ENCODE measurements around the gene APOA4.

DNA sequence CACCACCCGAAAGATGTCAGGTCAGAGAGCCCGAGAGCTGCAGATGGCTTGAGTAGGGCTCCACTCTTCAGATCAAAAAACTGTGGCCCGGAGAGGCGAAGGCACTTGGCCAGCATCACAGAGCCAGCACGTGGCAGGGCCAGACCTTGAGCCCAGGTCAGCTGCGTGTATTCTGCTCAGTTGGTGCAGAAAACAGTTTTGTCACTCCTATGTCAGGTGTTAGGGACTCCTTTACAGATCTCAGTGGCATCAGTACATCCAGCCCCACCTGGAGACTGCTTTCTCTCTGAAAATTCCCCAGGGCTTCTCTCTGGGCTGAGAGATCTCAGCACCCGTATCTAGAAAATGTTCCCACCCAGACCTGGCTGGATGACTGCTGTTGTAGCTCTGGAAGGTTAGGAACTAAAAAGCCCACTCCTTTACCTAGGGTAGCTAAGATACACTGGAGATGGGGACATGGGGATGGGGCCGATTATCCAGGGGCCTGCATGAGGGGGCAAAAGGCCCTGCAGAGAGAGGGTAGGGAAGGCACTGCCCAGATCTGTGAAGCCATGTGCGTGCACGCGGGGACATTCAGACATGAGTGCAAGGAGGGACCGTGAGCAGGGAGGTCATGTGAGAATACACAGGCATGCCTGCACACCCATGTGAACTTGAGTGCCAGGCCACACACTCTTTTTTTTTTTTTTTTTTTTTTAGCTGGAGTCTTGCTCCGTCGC is 10.9 kb upstream of the APOA4 start:
- TF ChIP-seq ZFP3 (tag by site-specific recombination; IDR thresholded peaks at IDR 0.05; ENCODE audit: low read depth), result no peak
- no peak for TF ChIP-seq HIC1 (tag by site-specific recombination; IDR thresholded peaks at IDR 0.05)
- no peak for TF ChIP-seq MZF1 (tag by site-specific recombination; IDR thresholded peaks at IDR 0.05; ENCODE audit: borderline replicate concordance)
- TF ChIP-seq ZNF311 (tag by site-specific recombination; IDR thresholded peaks at IDR 0.05; ENCODE audit: borderline replicate concordance), result no peak
- TF ChIP-seq, protein P1, sequence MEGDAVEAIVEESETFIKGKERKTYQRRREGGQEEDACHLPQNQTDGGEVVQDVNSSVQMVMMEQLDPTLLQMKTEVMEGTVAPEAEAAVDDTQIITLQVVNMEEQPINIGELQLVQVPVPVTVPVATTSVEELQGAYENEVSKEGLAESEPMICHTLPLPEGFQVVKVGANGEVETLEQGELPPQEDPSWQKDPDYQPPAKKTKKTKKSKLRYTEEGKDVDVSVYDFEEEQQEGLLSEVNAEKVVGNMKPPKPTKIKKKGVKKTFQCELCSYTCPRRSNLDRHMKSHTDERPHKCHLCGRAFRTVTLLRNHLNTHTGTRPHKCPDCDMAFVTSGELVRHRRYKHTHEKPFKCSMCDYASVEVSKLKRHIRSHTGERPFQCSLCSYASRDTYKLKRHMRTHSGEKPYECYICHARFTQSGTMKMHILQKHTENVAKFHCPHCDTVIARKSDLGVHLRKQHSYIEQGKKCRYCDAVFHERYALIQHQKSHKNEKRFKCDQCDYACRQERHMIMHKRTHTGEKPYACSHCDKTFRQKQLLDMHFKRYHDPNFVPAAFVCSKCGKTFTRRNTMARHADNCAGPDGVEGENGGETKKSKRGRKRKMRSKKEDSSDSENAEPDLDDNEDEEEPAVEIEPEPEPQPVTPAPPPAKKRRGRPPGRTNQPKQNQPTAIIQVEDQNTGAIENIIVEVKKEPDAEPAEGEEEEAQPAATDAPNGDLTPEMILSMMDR (tag by site-specific recombination; IDR thresholded peaks at IDR 0.05), result no peak
- TF ChIP-seq, protein P2, sequence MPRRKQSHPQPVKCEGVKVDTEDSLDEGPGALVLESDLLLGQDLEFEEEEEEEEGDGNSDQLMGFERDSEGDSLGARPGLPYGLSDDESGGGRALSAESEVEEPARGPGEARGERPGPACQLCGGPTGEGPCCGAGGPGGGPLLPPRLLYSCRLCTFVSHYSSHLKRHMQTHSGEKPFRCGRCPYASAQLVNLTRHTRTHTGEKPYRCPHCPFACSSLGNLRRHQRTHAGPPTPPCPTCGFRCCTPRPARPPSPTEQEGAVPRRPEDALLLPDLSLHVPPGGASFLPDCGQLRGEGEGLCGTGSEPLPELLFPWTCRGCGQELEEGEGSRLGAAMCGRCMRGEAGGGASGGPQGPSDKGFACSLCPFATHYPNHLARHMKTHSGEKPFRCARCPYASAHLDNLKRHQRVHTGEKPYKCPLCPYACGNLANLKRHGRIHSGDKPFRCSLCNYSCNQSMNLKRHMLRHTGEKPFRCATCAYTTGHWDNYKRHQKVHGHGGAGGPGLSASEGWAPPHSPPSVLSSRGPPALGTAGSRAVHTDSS (tag by site-specific recombination; IDR thresholded peaks at IDR 0.05), result no peak
- TF ChIP-seq YY1 (tag by site-specific recombination; IDR thresholded peaks at IDR 0.05), result no peak
- no peak for TF ChIP-seq ZNF639 (tag by site-specific recombination; IDR thresholded peaks at IDR 0.05)
